Epidermal melanocyte (primary cell): ENCODE measurements around the gene WBP1L.
A peak's percentile ranks its signal among the peaks of the same experiment; 100 is the strongest.
"Not testable (repeated sequence)": the region's sequence is repeated elsewhere in the genome, so short reads cannot be mapped to it uniquely, and the experiment has no call there.

Experiments used
- DNase-seq: peaks from one replicate; pipeline ENCODE4 v3.0.0; 2011; ENCODE audit warnings: low spot score; ENCODE audit not compliant: insufficient read length

The WBP1L gene

GRCh38 chr10:102721954-102722353, 21.8 kb upstream of the WBP1L start:
- DNase-seq, result no peak

DNA sequence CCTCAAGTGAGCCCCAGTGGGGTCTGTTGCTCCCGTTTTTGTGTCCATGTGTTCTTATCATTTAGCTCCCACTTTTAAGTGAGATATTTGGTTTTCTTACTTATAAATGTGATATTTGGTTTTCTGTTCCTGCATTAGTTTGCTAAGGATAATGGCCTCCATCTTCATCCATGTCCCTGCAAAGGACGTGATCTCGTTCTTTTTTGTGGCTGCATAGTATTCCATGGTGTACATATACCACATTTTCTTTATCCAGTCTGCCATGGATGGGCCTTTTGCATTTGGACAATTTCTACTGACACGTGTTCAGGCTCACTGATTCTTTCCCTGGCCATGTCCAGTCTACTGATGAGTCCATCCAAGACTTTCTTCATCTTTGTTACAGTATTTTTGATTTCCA, 19.8 kb upstream of the WBP1L start:
- DNase-seq, result no peak

GRCh38 chr10:102726274-102726673, 17.5 kb upstream of the WBP1L start:
- no peak for DNase-seq

- no peak for DNase-seq
Measured at GRCh38 chr10:102727037-102727818, 16.5 kb upstream of the WBP1L start.

- DNase-seq, result peak; percentile 78
Measured at GRCh38 chr10:102729029-102730026, 14.4 kb upstream of the WBP1L start.

GRCh38 chr10:102731222-102731800, 12.4 kb upstream of the WBP1L start:
- no peak for DNase-seq

DNA sequence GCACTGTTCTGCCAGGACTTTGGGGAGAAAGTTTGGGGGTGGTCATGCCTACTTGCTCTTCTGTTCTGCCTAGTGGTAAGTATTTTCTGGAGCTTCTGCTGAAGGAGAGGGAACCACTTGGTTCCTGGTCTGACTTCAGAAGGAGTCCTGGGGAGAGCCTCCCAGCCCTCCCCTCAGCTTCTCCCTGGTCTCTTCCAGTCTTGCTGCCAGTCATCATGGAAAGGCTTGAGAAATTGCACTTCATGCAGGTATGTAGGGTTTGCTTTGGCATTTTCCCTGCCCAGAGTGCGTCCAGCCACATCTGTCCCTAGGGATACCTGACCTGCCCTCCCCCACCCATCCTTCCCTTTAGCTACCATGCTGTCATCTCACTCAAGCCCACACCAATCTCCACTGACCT, 11.1 kb upstream of the WBP1L start:
- no peak for DNase-seq

GRCh38 chr10:102735065-102735562, 8.6 kb upstream of the WBP1L start:
- no peak for DNase-seq

- no peak for DNase-seq
Measured at GRCh38 chr10:102738692-102739121, 5.0 kb upstream of the WBP1L start.

DNA sequence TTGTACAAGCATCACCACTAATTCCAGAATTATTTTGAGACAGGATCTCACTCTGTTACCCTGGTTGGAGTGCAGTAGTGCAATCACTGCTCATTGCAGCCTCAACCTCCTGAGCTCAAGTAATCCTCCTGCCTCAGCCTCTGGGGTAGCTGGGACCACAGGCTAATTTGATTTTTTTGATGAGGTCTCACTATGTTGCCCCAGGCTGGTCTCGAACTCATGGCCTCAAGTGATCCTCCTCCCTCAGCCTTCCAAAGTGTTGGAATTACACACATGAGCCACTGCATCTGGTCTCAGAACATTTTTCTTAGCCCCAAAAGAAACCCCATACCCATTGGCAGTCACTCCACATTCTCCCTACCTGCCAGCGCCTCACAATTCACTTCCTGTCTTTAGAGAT, 3.5 kb upstream of the WBP1L start:
- no peak for DNase-seq

DNA sequence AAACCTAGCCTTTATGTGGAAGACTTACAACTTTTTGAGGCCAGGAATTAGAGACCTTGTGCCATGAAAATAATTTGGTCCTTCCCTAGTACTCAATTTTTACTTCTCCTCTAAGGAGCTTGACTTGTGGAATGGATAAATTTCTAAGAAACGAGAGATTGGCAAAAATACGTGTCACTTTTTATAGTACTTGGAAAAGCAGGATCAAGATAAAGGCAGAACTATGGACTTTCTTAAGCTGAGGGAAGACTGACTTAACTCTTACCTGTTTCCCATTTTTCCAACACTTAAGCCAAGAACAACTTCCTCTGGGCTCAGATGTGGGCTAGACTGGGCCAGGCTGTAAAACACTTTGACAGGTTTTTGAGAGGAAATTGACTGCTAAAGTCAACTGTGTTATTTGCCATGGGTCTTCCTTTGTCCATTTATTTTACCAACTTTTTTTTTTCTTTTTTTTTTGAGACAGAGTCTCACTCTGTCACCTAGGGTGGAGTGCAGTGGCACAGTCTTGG, 2.0 kb upstream of the WBP1L start:
- DNase-seq, result no peak

DNA sequence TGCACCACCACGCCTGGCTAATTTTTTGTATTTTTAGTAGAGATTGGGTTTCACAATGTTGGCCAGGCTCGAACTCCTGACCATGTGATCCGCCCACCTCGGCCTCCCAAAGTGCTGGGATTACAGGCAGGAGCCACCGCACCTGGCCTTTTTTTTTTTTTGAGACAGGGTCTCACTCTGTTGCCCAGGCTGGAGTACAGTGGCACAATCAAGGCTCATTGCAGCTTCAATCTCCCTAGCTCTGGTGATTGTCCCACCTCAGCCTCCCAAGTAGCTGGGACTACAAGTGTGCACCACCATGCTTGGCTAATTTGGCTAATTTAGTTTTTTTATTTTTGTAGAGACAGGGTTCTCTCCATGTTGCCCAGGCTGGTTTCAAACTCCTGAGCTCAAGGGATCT, 1.4 kb upstream of the WBP1L start:
- DNase-seq, result not testable (repeated sequence)

- DNase-seq, result no peak
Measured at GRCh38 chr10:102743078-102743587, 615 bp upstream of the WBP1L start.

- DNase-seq, result no peak
Measured at GRCh38 chr10:102744374-102745051, 765 bp downstream of the WBP1L start.

GRCh38 chr10:102745157-102745556, 1.4 kb downstream of the WBP1L start:
- DNase-seq, result no peak

- no peak for DNase-seq
Measured at GRCh38 chr10:102752266-102752930, 8.7 kb downstream of the WBP1L start.

GRCh38 chr10:102752934-102753664, 9.4 kb downstream of the WBP1L start:
- no peak for DNase-seq

DNA sequence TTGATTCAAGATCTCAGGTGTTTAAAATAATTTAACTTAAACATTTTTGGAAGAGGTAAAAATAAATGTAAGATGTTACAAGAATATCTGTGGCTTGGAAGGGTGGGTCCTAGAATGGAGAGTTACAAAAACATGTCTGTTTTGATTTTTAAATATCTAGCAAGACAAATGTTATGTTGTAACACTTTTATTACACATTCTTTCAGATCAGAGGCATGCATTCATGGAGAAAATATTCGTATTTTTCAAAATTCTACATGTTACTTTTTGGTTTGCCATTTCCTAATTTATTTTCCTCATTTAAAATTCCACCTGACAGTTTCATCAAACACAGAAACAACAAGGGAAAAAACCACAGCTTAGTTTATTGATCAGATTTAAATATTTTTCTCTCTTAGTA, 10.0 kb downstream of the WBP1L start:
- DNase-seq, result no peak

GRCh38 chr10:102757323-102757722, 13.6 kb downstream of the WBP1L start:
- DNase-seq, result no peak
